Measurements from ENCODE around the gene SETBP1.

The SETBP1 gene

DNA sequence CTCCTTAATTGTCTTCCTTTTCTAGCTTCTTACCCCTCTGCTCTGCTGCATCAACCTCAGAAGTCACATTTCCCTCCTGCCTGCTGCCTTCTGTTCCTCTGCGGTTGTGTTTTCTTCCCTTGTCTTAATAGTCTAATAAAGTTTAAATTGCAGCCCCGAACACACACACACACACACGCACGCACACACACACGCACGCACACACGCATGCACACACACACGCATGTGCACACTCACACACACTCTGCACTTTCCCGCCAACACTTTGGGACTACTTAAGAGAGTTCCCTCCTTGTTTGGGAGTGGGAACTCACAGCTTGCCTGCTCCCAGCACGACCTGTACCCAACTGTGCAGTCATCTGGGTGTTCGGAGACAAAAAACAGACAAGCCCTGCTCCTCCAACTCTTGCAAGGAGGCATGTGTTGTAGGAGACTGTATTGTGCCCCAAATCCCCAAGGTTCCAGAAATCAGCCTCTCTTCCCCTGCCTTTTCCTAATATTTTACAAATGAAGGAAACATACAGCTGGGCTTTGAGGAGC lies 99.1 kb downstream of the SETBP1 start (continued):
- TF ChIP-seq, protein P1, sequence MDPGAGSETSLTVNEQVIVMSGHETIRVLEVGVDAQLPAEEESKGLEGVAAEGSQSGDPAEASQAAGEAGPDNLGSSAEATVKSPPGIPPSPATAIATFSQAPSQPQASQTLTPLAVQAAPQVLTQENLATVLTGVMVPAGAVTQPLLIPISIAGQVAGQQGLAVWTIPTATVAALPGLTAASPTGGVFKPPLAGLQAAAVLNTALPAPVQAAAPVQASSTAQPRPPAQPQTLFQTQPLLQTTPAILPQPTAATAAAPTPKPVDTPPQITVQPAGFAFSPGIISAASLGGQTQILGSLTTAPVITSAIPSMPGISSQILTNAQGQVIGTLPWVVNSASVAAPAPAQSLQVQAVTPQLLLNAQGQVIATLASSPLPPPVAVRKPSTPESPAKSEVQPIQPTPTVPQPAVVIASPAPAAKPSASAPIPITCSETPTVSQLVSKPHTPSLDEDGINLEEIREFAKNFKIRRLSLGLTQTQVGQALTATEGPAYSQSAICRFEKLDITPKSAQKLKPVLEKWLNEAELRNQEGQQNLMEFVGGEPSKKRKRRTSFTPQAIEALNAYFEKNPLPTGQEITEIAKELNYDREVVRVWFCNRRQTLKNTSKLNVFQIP (CRISPR knock-in tag; IDR thresholded peaks at IDR 0.05; ENCODE audit: borderline replicate concordance, low read depth), result no peak
- TF ChIP-seq ZNF70 (CRISPR knock-in tag; IDR thresholded peaks at IDR 0.05) (no peak), SNAI2 (CRISPR knock-in tag; IDR thresholded peaks at IDR 0.05) (no peak), ZFP30 (CRISPR knock-in tag; IDR thresholded peaks at IDR 0.05) (no peak), TCF4 (CRISPR knock-in tag; IDR thresholded peaks at IDR 0.05; ENCODE audit: borderline replicate concordance) (no peak), OSR1 (CRISPR knock-in tag; IDR thresholded peaks at IDR 0.05) (no peak)

DNA sequence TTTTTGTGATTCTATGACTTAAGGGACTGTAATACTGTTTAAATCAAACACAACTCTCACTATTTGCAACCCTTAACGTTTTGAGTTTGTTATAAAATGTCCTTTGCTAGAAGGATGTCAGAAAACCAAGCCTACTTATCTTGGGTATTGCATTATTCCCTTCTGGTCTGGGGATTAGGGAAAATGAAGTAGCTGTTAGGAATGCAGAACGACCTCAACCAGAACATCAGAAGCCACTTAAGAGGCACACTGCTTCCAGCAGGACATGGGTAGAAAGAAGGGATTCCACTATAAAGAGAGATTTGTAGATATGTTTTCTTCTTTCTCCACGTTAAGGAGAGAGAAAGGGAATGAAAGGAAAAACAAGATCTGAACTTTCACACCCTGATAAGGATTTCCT lies 101.2 kb downstream of the SETBP1 start:
- TF ChIP-seq PPARA (CRISPR knock-in tag; IDR thresholded peaks at IDR 0.05; ENCODE audit: borderline replicate concordance), result no peak
- peak; percentile 23; the same call in 1 of the 2 replicates for TF ChIP-seq ISL1 (CRISPR knock-in tag; IDR thresholded peaks at IDR 0.05)
- peak; percentile 72 for ATAC-seq

DNA sequence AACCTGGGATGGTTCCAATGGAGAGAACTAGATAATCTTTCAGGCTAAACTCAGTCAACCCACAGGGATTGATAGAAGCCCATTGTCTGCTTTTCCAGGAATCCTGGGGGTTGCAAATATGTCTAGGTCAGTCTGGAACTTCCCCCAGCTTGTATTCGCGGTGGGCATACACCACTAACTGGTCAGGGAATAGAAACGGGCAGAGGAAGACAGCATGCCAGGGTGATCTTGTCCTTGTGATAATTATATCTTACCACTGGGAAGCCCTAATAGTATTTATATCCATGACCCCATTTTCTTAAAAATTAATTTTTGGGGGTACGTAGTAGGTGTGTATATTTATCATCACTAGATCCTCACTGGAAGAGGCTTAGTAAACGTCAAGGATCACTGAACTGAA lies 101.9 kb downstream of the SETBP1 start:
- no peak for TF ChIP-seq SNAI2 (CRISPR knock-in tag; IDR thresholded peaks at IDR 0.05)
- no peak for TF ChIP-seq BACH2 (CRISPR knock-in tag; IDR thresholded peaks at IDR 0.05; ENCODE audit: borderline replicate concordance)
- TF ChIP-seq ZFP3 (CRISPR knock-in tag; IDR thresholded peaks at IDR 0.05), result no peak
- TF ChIP-seq ZNF8 (CRISPR knock-in tag; IDR thresholded peaks at IDR 0.05), result no peak
- no peak for TF ChIP-seq TOX (CRISPR knock-in tag; IDR thresholded peaks at IDR 0.05; ENCODE audit: borderline replicate concordance)
- no peak for TF ChIP-seq ZFP30 (CRISPR knock-in tag; IDR thresholded peaks at IDR 0.05)
- TF ChIP-seq, protein P2, sequence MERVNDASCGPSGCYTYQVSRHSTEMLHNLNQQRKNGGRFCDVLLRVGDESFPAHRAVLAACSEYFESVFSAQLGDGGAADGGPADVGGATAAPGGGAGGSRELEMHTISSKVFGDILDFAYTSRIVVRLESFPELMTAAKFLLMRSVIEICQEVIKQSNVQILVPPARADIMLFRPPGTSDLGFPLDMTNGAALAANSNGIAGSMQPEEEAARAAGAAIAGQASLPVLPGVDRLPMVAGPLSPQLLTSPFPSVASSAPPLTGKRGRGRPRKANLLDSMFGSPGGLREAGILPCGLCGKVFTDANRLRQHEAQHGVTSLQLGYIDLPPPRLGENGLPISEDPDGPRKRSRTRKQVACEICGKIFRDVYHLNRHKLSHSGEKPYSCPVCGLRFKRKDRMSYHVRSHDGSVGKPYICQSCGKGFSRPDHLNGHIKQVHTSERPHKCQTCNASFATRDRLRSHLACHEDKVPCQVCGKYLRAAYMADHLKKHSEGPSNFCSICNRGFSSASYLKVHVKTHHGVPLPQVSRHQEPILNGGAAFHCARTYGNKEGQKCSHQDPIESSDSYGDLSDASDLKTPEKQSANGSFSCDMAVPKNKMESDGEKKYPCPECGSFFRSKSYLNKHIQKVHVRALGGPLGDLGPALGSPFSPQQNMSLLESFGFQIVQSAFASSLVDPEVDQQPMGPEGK (CRISPR knock-in tag; IDR thresholded peaks at IDR 0.05; ENCODE audit: borderline replicate concordance), result no peak
- TF ChIP-seq PPARA (CRISPR knock-in tag; IDR thresholded peaks at IDR 0.05; ENCODE audit: borderline replicate concordance), result no peak
- TF ChIP-seq ZNF565 (CRISPR knock-in tag; conservative IDR thresholded peaks at IDR 0.05; ENCODE audit: low read depth), result no peak
- no peak for TF ChIP-seq TCF4 (CRISPR knock-in tag; IDR thresholded peaks at IDR 0.05; ENCODE audit: borderline replicate concordance)
- TF ChIP-seq ARNTL (CRISPR knock-in tag; IDR thresholded peaks at IDR 0.05; ENCODE audit: borderline replicate concordance, low read depth), result no peak
- TF ChIP-seq, protein P1 (CRISPR knock-in tag; IDR thresholded peaks at IDR 0.05; ENCODE audit: borderline replicate concordance, low read depth), result no peak
- no peak for TF ChIP-seq CSDC2 (CRISPR knock-in tag; IDR thresholded peaks at IDR 0.05)
- TF ChIP-seq, protein P3, sequence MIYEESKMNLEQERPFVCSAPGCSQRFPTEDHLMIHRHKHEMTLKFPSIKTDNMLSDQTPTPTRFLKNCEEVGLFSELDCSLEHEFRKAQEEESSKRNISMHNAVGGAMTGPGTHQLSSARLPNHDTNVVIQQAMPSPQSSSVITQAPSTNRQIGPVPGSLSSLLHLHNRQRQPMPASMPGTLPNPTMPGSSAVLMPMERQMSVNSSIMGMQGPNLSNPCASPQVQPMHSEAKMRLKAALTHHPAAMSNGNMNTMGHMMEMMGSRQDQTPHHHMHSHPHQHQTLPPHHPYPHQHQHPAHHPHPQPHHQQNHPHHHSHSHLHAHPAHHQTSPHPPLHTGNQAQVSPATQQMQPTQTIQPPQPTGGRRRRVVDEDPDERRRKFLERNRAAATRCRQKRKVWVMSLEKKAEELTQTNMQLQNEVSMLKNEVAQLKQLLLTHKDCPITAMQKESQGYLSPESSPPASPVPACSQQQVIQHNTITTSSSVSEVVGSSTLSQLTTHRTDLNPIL (CRISPR knock-in tag; IDR thresholded peaks at IDR 0.05; ENCODE audit: low read depth), result no peak
- TF ChIP-seq ZNF70 (CRISPR knock-in tag; IDR thresholded peaks at IDR 0.05), result no peak
- no peak for TF ChIP-seq ESRRG (CRISPR knock-in tag; IDR thresholded peaks at IDR 0.05)
- TF ChIP-seq, protein P4, sequence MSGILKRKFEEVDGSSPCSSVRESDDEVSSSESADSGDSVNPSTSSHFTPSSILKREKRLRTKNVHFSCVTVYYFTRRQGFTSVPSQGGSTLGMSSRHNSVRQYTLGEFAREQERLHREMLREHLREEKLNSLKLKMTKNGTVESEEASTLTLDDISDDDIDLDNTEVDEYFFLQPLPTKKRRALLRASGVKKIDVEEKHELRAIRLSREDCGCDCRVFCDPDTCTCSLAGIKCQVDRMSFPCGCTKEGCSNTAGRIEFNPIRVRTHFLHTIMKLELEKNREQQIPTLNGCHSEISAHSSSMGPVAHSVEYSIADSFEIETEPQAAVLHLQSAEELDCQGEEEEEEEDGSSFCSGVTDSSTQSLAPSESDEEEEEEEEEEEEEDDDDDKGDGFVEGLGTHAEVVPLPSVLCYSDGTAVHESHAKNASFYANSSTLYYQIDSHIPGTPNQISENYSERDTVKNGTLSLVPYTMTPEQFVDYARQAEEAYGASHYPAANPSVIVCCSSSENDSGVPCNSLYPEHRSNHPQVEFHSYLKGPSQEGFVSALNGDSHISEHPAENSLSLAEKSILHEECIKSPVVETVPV (CRISPR knock-in tag; IDR thresholded peaks at IDR 0.05), result no peak
- TF ChIP-seq ISL1 (CRISPR knock-in tag; IDR thresholded peaks at IDR 0.05), result no peak
- TF ChIP-seq ZC3H10 (CRISPR knock-in tag; IDR thresholded peaks at IDR 0.05), result no peak
- no peak for TF ChIP-seq OSR1 (CRISPR knock-in tag; IDR thresholded peaks at IDR 0.05)
- ATAC-seq, result no peak

DNA sequence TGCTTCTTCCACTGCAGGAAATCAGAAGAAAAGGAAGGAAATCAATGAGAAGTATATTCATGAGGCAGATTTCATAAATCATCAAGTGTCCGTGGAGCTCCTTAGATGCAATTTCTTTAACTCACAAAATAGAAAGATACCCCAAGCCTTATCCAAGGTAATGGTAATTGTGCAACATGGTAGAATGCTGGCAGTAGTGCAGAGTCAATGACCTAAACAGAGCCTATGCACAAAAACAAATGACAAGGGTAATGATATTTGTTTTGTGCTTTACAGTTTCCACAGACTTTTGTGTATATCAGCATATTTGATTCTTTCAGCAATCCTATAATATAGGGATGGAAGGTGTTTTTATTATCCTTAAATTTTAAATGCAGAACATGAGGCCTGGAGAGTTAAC lies 102.7 kb downstream of the SETBP1 start:
- ATAC-seq, result no peak
- no peak for TF ChIP-seq RARB (CRISPR knock-in tag; IDR thresholded peaks at IDR 0.05)
- no peak for TF ChIP-seq ISL1 (CRISPR knock-in tag; IDR thresholded peaks at IDR 0.05)
- TF ChIP-seq PPARA (CRISPR knock-in tag; IDR thresholded peaks at IDR 0.05; ENCODE audit: borderline replicate concordance), result no peak
- TF ChIP-seq, protein P2 (CRISPR knock-in tag; IDR thresholded peaks at IDR 0.05; ENCODE audit: borderline replicate concordance), result no peak
- TF ChIP-seq TOX (CRISPR knock-in tag; IDR thresholded peaks at IDR 0.05; ENCODE audit: borderline replicate concordance), result no peak
- TF ChIP-seq GLIS3 (CRISPR knock-in tag; IDR thresholded peaks at IDR 0.05), result no peak
- no peak for TF ChIP-seq BACH2 (CRISPR knock-in tag; IDR thresholded peaks at IDR 0.05; ENCODE audit: borderline replicate concordance)
- no peak for TF ChIP-seq CSDC2 (CRISPR knock-in tag; IDR thresholded peaks at IDR 0.05)
- no peak for TF ChIP-seq ZNF565 (CRISPR knock-in tag; conservative IDR thresholded peaks at IDR 0.05; ENCODE audit: low read depth)
- TF ChIP-seq, protein P3 (CRISPR knock-in tag; IDR thresholded peaks at IDR 0.05; ENCODE audit: low read depth), result no peak

All from SK-N-SH treated with all-trans-retinoic acid at 6 μM for 48 hours (cell line).